Activated CD8-positive, alpha-beta memory T cell treated with anti-CD3 and anti-CD28 coated beads, Interleukin-2, amount 50 U/mL, for 1 hour (primary cell): ENCODE results near the gene BYSL.

ENCODE experiments used
- DNase-seq: peaks from one replicate; pipeline ENCODE4 v3.0.0-alpha.2; 2020; ENCODE audit errors: extremely low read depth

The BYSL gene

DNA sequence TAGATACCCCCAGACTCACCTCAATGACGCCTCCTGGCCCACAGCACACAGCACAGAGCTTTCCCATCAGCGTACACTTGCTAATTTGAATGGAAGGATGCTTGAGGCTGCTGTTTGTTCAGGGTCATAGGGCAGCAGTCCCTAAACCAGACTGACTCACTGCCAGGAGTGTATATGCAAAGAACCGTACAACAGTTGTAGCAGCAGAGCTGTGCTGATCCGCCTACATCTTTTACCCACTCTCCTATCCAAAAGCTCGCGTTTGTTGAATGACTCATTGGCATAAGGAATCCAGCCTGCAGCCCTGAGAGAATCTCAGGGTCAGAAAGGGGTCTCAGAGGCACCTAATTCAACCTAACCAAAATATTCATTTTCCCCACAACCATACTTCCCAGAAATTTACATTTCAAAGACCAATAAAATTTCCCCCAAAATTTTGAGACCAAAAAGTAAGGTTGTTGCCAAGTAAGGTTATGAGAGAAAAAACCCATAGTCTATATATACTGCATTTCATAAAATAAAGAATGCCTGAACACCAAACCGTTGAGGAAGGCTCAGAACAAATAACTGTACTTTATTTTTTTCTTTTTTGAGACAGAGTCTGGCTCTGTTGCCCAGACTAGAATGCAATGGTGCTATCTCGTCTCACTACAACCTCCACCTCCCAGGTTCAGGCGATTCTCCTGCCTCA lies 55.6 kb downstream of the BYSL start:
- no peak for DNase-seq
